K562 (cell line): ENCODE results near the gene TYW1. TPM values are rescaled to one million over a fixed set of nuclear protein-coding genes. Genes with fewer than 3 reads are reported as not detected.
A peak's percentile ranks its signal among the peaks of the same experiment; 100 is the strongest.

Source experiments
- HNRNPUL1 ChIP-seq: fragments of 200-400 bp; formaldehyde crosslinking; IDR thresholded peaks from 2 replicates; pipeline ENCODE4 v1.6.1; 2017; ENCODE audit warnings: low read length
- KHSRP ChIP-seq: fragments of 450-650 bp; IDR thresholded peaks from 2 replicates; pipeline ENCODE4 v1.6.1; 2017
- MBD1 ChIP-seq: fragments of 250-450 bp; sonication (Bioruptor Pico); IDR thresholded peaks from 2 replicates; pipeline ENCODE4 v1.8.0; 2022; ENCODE audit warnings: inconsistent platforms
- MNT ChIP-seq, 2 experiments: fragments of 450-650 bp; conservative IDR thresholded peaks; 2 replicates each; pipeline ENCODE4 v1.6.1; 2017; ENCODE audit warnings: mild to moderate bottlenecking in 2 of 2, moderate library complexity in 2 of 2
- NR2C2 ChIP-seq, 2 experiments: fragments of 200-800 bp in 1 of 2; sonication (Bioruptor generic) in 1 of 2; sonication (generic) in 1 of 2; formaldehyde crosslinking in 1 of 2; IDR thresholded peaks; 2 replicates each; pipeline versions ENCODE4 v1.6.1 to v1.8.0; 2016 to 2022; ENCODE audit warnings: mild to moderate bottlenecking in 1 of 2, missing compliant biosample characterization in 1 of 2, missing genetic modification characterization in 1 of 2, missing genetic modification reagents in 1 of 2
- SRSF1 ChIP-seq: fragments of 200-400 bp; formaldehyde crosslinking; IDR thresholded peaks from 2 replicates; pipeline ENCODE4 v1.6.1; 2017; ENCODE audit warnings: mild to moderate bottlenecking, low read depth, low read length, moderate library complexity
- ZNF57 ChIP-seq: fragments of 450-650 bp; formaldehyde crosslinking; IDR thresholded peaks from 2 replicates; pipeline ENCODE4 v1.4.0; 2020; ENCODE audit warnings: mild to moderate bottlenecking, moderate library complexity
- polyA plus RNA-seq, 8 experiments: library from polyadenylated mRNA; depleted of rRNA in 4 of 8; stranded (reverse) in 5 of 8; unstranded in 3 of 8; fragments of >200 nt; fragmentation: Nextera tagmentation in 2 of 8; fragmentation: Illumina TruSeq in 1 of 8; extraction: Ambion mirVana in 2 of 8; extraction: Trizol in 1 of 8; gene quantifications; 2 replicates each; pipeline versions ENCODE4 v1.2.1 to v1.2.3, GENCODE V29; 2011 to 2014; ENCODE audit warnings: inconsistent platforms in 1 of 8, missing spikeins in 1 of 8
- total RNA-seq, 7 experiments: library from RNA; depleted of rRNA in 6 of 7; stranded (reverse); fragments of >200 nt in 6 of 7; fragmentation: Illumina TruSeq in 2 of 7; extraction: Trizol in 2 of 7; gene quantifications; 2 replicates each; pipeline versions ENCODE4 v1.2.1 to v1.2.3, GENCODE V29; 2011 to 2021; ENCODE audit warnings: low replicate concordance in 1 of 7

Gene TYW1
- total and polyA plus RNA-seq, 9 of the 15 experiments (the other 6 are each of a cell fraction or from before 2014, with no cell fraction given): 17.4 to 32.0 (median 26.2) TPM

DNA sequence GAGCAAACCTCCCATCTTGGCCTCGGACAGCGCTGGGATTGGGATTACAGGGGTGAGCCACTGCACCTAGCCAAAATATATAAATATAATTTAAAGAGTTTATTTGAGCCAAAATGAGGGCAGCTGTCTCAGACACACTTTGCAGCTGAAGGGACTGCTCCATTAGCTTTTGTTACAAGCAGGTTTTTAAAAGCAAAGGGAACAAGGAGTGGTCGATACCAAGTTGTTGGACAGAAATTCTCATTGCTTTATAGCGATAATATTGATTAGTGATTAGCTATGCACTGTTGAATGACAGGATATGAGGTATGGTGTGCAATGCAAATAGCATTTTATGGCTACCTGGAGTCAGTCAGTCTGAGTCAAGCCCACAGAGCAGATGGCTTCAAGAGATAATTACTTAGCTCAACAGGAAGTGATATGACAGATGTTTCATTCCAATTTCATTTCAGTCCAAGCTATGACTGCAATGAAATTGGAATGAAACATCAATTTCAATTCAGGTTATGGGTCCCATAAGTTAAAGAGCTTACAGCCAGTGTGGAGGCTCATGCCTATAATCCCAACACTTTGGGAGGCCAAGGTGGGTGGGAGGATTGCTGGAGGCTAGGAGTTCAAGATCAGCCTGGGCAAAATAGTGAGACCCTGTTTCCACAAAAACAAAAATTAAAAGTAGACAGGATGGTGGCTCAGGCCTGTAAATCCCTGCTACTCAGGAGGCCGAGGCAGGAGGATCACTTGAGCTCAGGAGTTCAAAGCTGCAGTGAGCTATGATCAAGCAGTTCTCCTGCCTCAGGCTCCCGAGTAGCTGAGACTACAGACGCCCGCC is 23.1 kb downstream of the TYW1 start (continued):
- TF ChIP-seq NR2C2 (CRISPR knock-in tag; IDR thresholded peaks at IDR 0.05) (no peak), NR2C2 (tag; IDR thresholded peaks at IDR 0.05) (peak; percentile 36; the same call in 1 of the 2 replicates), KHSRP (no peak), SRSF1 (no peak), ZNF57 (no peak), MBD1 (CRISPR knock-in tag) (peak; percentile 24; the same call in 1 of the 2 replicates), MNT (conservative IDR thresholded peaks at IDR 0.05) (no peak; a peak in 1 of 4 replicates), HNRNPUL1 (no peak)
